HS-27A (cell line): ENCODE measurements around the gene NFYB.
"Not testable (repeated sequence)": the region's sequence is repeated elsewhere in the genome, so short reads cannot be mapped to it uniquely, and the experiment has no call there.

ENCODE experiments used
- DNase-seq: peaks from one replicate; pipeline ENCODE4 v3.0.0-alpha.2; 2012; ENCODE audit warnings: low read depth, missing footprints

NFYB gene

GRCh38 chr12:104137902-104138796, at the start of gene NFYB:
Gene NFYB (minus strand): TSS chr12:104138210. CDS start chr12:104135453, 2,757 bp downstream.
- DNase-seq, result peak; percentile 89

- DNase-seq, result no peak
Measured at GRCh38 chr12:104187446-104188155, 49.6 kb upstream of the NFYB start.

GRCh38 chr12:104183443-104183842, 45.4 kb upstream of the NFYB start:
- DNase-seq, result no peak

GRCh38 chr12:104182621-104183378, 44.8 kb upstream of the NFYB start:
- no peak for DNase-seq

GRCh38 chr12:104182144-104182543, 44.1 kb upstream of the NFYB start:
- peak; percentile 51 for DNase-seq

GRCh38 chr12:104181313-104181712, 43.3 kb upstream of the NFYB start:
- no peak for DNase-seq

GRCh38 chr12:104180374-104180773, 42.4 kb upstream of the NFYB start:
- no peak for DNase-seq

GRCh38 chr12:104177663-104178501, 39.9 kb upstream of the NFYB start:
- DNase-seq, result peak; percentile 84

GRCh38 chr12:104177336-104177662, 39.3 kb upstream of the NFYB start:
- no peak for DNase-seq

GRCh38 chr12:104175726-104176247, 37.8 kb upstream of the NFYB start:
- DNase-seq, result no peak

GRCh38 chr12:104173804-104174203, 35.8 kb upstream of the NFYB start:
- DNase-seq, result not testable (repeated sequence)

- DNase-seq, result no peak
Measured at GRCh38 chr12:104172570-104172947, 34.5 kb upstream of the NFYB start.

GRCh38 chr12:104171785-104172569, 34.0 kb upstream of the NFYB start:
- no peak for DNase-seq

- no peak for DNase-seq
Measured at GRCh38 chr12:104168596-104168995, 30.6 kb upstream of the NFYB start.

- no peak for DNase-seq
Measured at GRCh38 chr12:104167519-104168458, 29.8 kb upstream of the NFYB start.

GRCh38 chr12:104166465-104166864, 28.5 kb upstream of the NFYB start:
- no peak for DNase-seq

GRCh38 chr12:104165801-104166200, 27.8 kb upstream of the NFYB start:
- DNase-seq, result no peak

GRCh38 chr12:104164634-104165033, 26.6 kb upstream of the NFYB start:
- DNase-seq, result no peak

- DNase-seq, result no peak
Measured at GRCh38 chr12:104163631-104164030, 25.6 kb upstream of the NFYB start.
